Left ventricle myocardium inferior (tissue), 1 donor: ENCODE results near the gene ZNF180. TPM values are rescaled to one million over a fixed set of nuclear protein-coding genes. Genes with fewer than 3 reads are reported as not detected.

Source experiments
- DNase-seq: peaks from one replicate; pipeline ENCODE4 v3.0.0-alpha.2; 2020
- H3K27ac ChIP-seq: fragments of 200-600 bp; replicated peaks from 2 replicates; pipeline ENCODE4 v1.8.0; 2021
- H3K27me3 ChIP-seq: fragments of 200-600 bp; 2 replicates; pipeline ENCODE4 v1.8.0; 2021; ENCODE audit warnings: low read depth
- H3K36me3 ChIP-seq: fragments of 200-600 bp; 2 replicates; pipeline ENCODE4 v1.8.0; 2021
- H3K4me1 ChIP-seq: fragments of 200-600 bp; 2 replicates; pipeline ENCODE4 v1.8.0; 2021
- H3K4me3 ChIP-seq: fragments of 200-600 bp; 2 replicates; pipeline ENCODE4 v1.8.0; 2021; ENCODE audit warnings: mild to moderate bottlenecking, moderate library complexity
- H3K9me3 ChIP-seq: fragments of 200-600 bp; replicated peaks from 2 replicates; pipeline ENCODE4 v1.8.0; 2021
- CTCF ChIP-seq: fragments of 200-600 bp; IDR thresholded peaks from 2 replicates; pipeline ENCODE4 v1.8.0; 2021; ENCODE audit warnings: antibody characterized with exemption, mild to moderate bottlenecking, borderline replicate concordance
- intact Hi-C: fragments of 100-400 bp; cut with micrococcal nuclease; formaldehyde crosslinking; loops from one replicate; pipeline ENCODE4 v1.11.0; 2022
- total RNA-seq: library from RNA; stranded (reverse); fragmentation: NEBNext Ultra II Directional; extraction: Animal tissue kit (Norgen Biotek cat#: 25700); gene quantifications from one replicate; pipeline ENCODE4 v1.2.1, GENCODE V29; 2021
- donor health status: DM: no; HTN: yes; CAD: no; lungs with severe emphysema.

Gene ZNF180
- total RNA-seq, 1 donor from 2014 or later: 4.8 TPM

- Histone ChIP-seq H3K27me3 (peaks cover 91% of the 10 kb centered on the region), H3K27ac (no peak within 1 kb of the TSS), H3K4me3 (no peak within 1 kb of the TSS), H3K36me3 (no peaks in the 10 kb centered on the region), H3K4me1 (no peaks in the 10 kb centered on the region), H3K9me3 (no peaks in the 10 kb centered on the region)
- TF ChIP-seq CTCF: no peak
- intact Hi-C loops: no loop called here
- DNase-seq: no peak
These were observed 29.2 kb upstream of the ZNF180 start, which contains the start of gene CEACAM20 for GRCh38 chr19:44529536-44529935. Gene CEACAM20, minus strand, starts transcription at chr19:44529675. Its CDS starts 166 bp downstream, at chr19:44529509.

DNA sequence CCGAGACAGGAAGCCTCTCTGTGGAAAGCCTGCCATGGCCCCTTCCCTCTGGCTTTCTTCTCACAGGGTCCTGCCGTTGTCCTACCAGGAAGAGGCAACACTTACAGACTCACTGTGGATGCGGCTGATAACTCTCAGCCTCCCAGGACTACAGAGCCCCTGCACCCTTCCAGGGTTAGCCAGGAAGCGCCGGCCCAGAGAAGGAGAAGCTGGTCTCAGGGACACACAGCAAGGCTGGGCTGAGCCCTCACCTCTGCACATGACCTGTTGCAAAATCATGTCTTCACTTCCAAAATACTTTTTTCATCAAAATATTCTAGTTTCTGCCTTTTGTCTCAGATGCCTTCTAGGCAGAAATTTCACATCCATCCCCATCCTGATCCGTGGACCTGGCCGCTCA lies 27.2 kb upstream of the ZNF180 start:
- intact Hi-C loops: no loop called here
- H3K9me3 ChIP-seq: no peaks in the 10 kb centered on the region
- peaks cover 88% of the 10 kb centered on the region for H3K27me3 ChIP-seq
- no peak overlapping the region for H3K4me3 ChIP-seq
- no peak overlapping the region for H3K27ac ChIP-seq
- TF ChIP-seq CTCF: no peak
- H3K36me3 ChIP-seq: no peaks in the 10 kb centered on the region
- H3K4me1 ChIP-seq: no peaks in the 10 kb centered on the region
- DNase-seq: no peak

- Histone ChIP-seq H3K4me3 (no peak overlapping the region), H3K36me3 (no peaks in the 10 kb centered on the region), H3K27ac (no peak overlapping the region), H3K27me3 (peaks cover 85% of the 10 kb centered on the region), H3K4me1 (no peaks in the 10 kb centered on the region), H3K9me3 (no peaks in the 10 kb centered on the region)
- intact Hi-C loops: no loop called here
- TF ChIP-seq CTCF: no peak
- no peak for DNase-seq
These were observed 25.6 kb upstream of the ZNF180 start for GRCh38 chr19:44525721-44526430.

DNA sequence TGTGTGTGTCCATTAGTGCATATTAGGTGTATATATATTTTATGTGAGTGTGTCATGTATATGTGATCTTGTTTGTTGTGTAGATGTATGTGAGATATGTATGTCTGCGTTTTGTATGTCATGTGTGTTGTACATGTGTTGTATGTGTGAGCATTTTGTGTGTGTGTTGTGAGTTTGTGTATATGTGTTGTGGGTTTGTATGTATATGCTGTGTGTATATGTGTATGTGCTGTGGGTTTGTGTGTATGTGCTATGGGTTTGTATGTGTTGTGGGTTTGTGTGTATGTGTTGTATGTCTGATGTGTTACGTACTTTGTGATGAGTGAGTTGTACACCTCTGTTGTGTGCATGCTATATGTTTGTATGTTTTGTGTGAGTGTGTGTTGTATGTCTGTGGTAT lies 21.0 kb upstream of the ZNF180 start:
- Histone ChIP-seq H3K27ac (no peak overlapping the region), H3K27me3 (peaks cover 64% of the 10 kb centered on the region), H3K9me3 (no peaks in the 10 kb centered on the region), H3K4me3 (no peak overlapping the region), H3K36me3 (no peaks in the 10 kb centered on the region), H3K4me1 (no peaks in the 10 kb centered on the region)
- intact Hi-C loops: no loop called here
- no peak for DNase-seq
- no peak for TF ChIP-seq CTCF

DNA sequence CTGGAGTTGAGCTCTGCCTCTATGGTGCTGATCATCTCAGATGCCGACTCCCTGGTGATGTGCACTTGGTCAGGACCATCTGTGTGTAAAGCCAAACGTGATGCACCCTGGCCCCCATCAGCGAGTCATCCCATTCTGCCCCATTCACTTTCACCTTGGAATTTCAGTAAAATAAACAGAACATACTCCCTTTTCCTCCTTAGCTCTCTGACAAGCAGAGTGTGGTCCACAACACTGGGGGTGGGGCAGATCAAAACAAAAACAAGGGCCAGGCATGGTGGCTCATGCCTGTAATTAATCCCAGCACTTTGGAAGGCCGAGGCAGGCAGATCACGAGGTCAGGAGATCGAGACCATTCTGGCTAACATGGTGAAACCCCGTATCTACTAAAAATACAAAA lies 16.8 kb upstream of the ZNF180 start:
- TF ChIP-seq CTCF: no peak
- DNase-seq: no peak
- Histone ChIP-seq H3K36me3 (no peaks in the 10 kb centered on the region), H3K27ac (no peak overlapping the region), H3K9me3 (no peaks in the 10 kb centered on the region), H3K4me3 (no peak overlapping the region), H3K4me1 (no peaks in the 10 kb centered on the region), H3K27me3 (peaks cover 64% of the 10 kb centered on the region)
- intact Hi-C loops: no loop called here
